ENCODE measurements around the gene MGST1.

Gene MGST1

GRCh38 chr12:16347391-16348298, at the start of gene MGST1:
MGST1 (plus strand) TSS chr12:16347645; CDS start chr12:16354253, 6,608 bp downstream.
- DNase-seq = no peak

- DNase-seq = no peak
Measured at GRCh38 chr12:16299403-16299802, 48.0 kb upstream of the MGST1 start.

GRCh38 chr12:16300122-16300521, 47.3 kb upstream of the MGST1 start:
- DNase-seq = no peak

- DNase-seq = no peak
Measured at GRCh38 chr12:16300736-16301135, 46.7 kb upstream of the MGST1 start.

GRCh38 chr12:16303939-16304338, 43.5 kb upstream of the MGST1 start:
- DNase-seq = no peak

- DNase-seq = no peak
Measured at GRCh38 chr12:16307856-16308475, 39.5 kb upstream of the MGST1 start.

GRCh38 chr12:16310934-16311333, 36.5 kb upstream of the MGST1 start:
- DNase-seq = no peak

GRCh38 chr12:16323010-16323409, 24.4 kb upstream of the MGST1 start:
- DNase-seq = peak; percentile 19

GRCh38 chr12:16323638-16324037, 23.8 kb upstream of the MGST1 start:
- peak; percentile 62 for DNase-seq

GRCh38 chr12:16324272-16324671, 23.2 kb upstream of the MGST1 start:
- peak; percentile 67 for DNase-seq

- DNase-seq = peak; percentile 98
Measured at GRCh38 chr12:16324772-16325171, 22.7 kb upstream of the MGST1 start.

GRCh38 chr12:16325426-16325825, 22.0 kb upstream of the MGST1 start:
- peak; percentile 89 for DNase-seq

GRCh38 chr12:16327963-16328362, 19.5 kb upstream of the MGST1 start:
- DNase-seq = no peak

GRCh38 chr12:16329594-16329993, 17.9 kb upstream of the MGST1 start:
- peak; percentile 49 for DNase-seq

GRCh38 chr12:16330560-16330959, 16.9 kb upstream of the MGST1 start:
- DNase-seq = peak; percentile 98

- no peak for DNase-seq
Measured at GRCh38 chr12:16331998-16332397, 15.4 kb upstream of the MGST1 start.

- DNase-seq = peak; percentile 7
Measured at GRCh38 chr12:16335838-16336237, 11.6 kb upstream of the MGST1 start.

GRCh38 chr12:16344269-16344668, 3.2 kb upstream of the MGST1 start:
- no peak for DNase-seq

GRCh38 chr12:16345105-16345504, 2.3 kb upstream of the MGST1 start:
- DNase-seq = no peak

GRCh38 chr12:16346958-16347357, 487 bp upstream of the MGST1 start:
- no peak for DNase-seq

- DNase-seq = no peak
Measured at GRCh38 chr12:16348435-16349130, 1.1 kb downstream of the MGST1 start.

GRCh38 chr12:16349131-16349460, 1.7 kb downstream of the MGST1 start:
- DNase-seq = no peak

GRCh38 chr12:16350682-16351081, 3.2 kb downstream of the MGST1 start:
- DNase-seq = no peak

- no peak for DNase-seq
Measured at GRCh38 chr12:16352481-16352880, 5.0 kb downstream of the MGST1 start.

All from NCI-H146 (cell line).